GM23248 (cell line): ENCODE data around the gene TRIM40.

ENCODE experiments used
- EZH2 ChIP-seq: fragments of 200-600 bp; sonication (generic); IDR thresholded peaks from 2 replicates; pipeline ENCODE4 v1.6.1; 2018; ENCODE audit warnings: antibody characterized with exemption, mild to moderate bottlenecking; ENCODE audit not compliant: insufficient read depth, poor library complexity, severe bottlenecking
- EZH2phosphoT487 ChIP-seq: fragments of 200-600 bp; sonication (generic); IDR thresholded peaks from 2 replicates; pipeline ENCODE4 v1.6.1; 2018; ENCODE audit warnings: antibody characterized with exemption, moderate library complexity, mild to moderate bottlenecking, low read depth; ENCODE audit not compliant: insufficient read depth

- TF ChIP-seq EZH2 (no peak), EZH2phosphoT487 (no peak)
These were observed 7.8 kb downstream of the TRIM40 start for GRCh38 chr6:30143780-30144179.
